Adrenal gland (tissue), 12 donors: ENCODE results near the gene LPP. TPM values are rescaled to one million over a fixed set of nuclear protein-coding genes. Genes with fewer than 3 reads are reported as not detected.

Experiments
- DNase-seq, 7 donors: peaks; one replicate each; pipeline ENCODE4 v3.0.0-alpha.2; 2019 to 2020
- H3K27ac ChIP-seq, 5 donors: fragments of 200-600 bp; sonication (generic) in 4 of 5; 1 replicate in 3 of 5; 2 replicates in 2 of 5; pipeline versions ENCODE4 v1.5.1 to v1.8.0; 2016 to 2020; ENCODE audit warnings: mild to moderate bottlenecking in 1 of 5
- H3K27me3 ChIP-seq: fragments of 200-600 bp; 2 replicates; pipeline ENCODE4 v1.8.0; 2021
- H3K36me3 ChIP-seq, 2 donors: fragments of 200-600 bp; replicated peaks in 1 of 2; 1 replicate in 1 of 2; 2 replicates in 1 of 2; pipeline versions ENCODE4 v1.5.1 to v1.8.0; 2018 to 2022
- H3K4me1 ChIP-seq, 2 donors: fragments of 200-600 bp; replicated peaks in 1 of 2; 1 replicate in 1 of 2; 2 replicates in 1 of 2; pipeline versions ENCODE4 v1.5.1 to v1.8.0; 2018 to 2021
- H3K4me3 ChIP-seq, 4 donors: fragments of 200-600 bp; sonication (generic) in 3 of 4; one replicate each; pipeline ENCODE4 v1.5.1; 2016 to 2018
- H3K9me3 ChIP-seq, 3 donors: fragments of 200-600 bp; sonication (generic) in 1 of 3; replicated peaks in 1 of 3; 1 replicate in 2 of 3; 2 replicates in 1 of 3; pipeline versions ENCODE4 v1.5.1 to v1.8.0; 2016 to 2021
- POLR2A ChIP-seq, 2 donors: fragments of 450-650 bp; IDR thresholded peaks; one replicate each; pipeline ENCODE4 v1.6.1; 2017; ENCODE audit warnings: antibody characterized with exemption in 2 of 2, mild to moderate bottlenecking in 2 of 2, moderate library complexity in 1 of 2
- WGBS, 4 donors: extraction: QIAGEN DNeasy Blood & Tissue Kit in 2 of 4; methylation state at CpG; one replicate each; pipeline versions ENCODE4 v1.1.5 to v1.1.7; 2013 to 2017; 5-methylcytosine and 5-hydroxymethylcytosine counted together
- intact Hi-C, 2 donors: fragments of 100-400 bp; cut with DNase I; formaldehyde crosslinking; loops; one replicate each; pipeline versions ENCODE4 v1.14.1 to v1.15.0; 2022 to 2023
- polyA plus RNA-seq, 3 donors: library from polyadenylated mRNA; stranded (reverse); fragments of 200-250 nt in 2 of 3; fragments of 350-450 nt in 1 of 3; fragmentation: Illumina TruSeq in 1 of 3; extraction: RNeasy Lipid Tissue Mini Kit (QIAGEN cat#74804) in 1 of 3; gene quantifications; one replicate each; pipeline ENCODE4 v1.2.3, GENCODE V29; 2013 to 2014
- total RNA-seq, 9 donors: library from RNA; depleted of rRNA in 4 of 9; stranded (reverse); fragments of >200 nt in 4 of 9; fragments of 120-200 nt in 1 of 9; fragmentation: NEBNext Ultra II Directional in 1 of 9; extraction: Animal tissue kit (Norgen Biotek cat#: 25700) in 1 of 9; gene quantifications; one replicate each; pipeline versions ENCODE4 v1.1.0 to v1.2.4, GENCODE V29; 2013 to 2023
- TF ChIP-seq, protein P1 (sequence below), 6 experiments: fragments of 450-650 bp in 4 of 6; fragments of 200-600 bp in 2 of 6; sonication (generic) in 1 of 6; IDR thresholded peaks; 1 replicate in 5 of 6; 2 replicates in 1 of 6; pipeline versions ENCODE4 v1.5.1 to v1.8.0; 2016 to 2021; ENCODE audit warnings: antibody characterized with exemption in 6 of 6, mild to moderate bottlenecking in 2 of 6, moderate library complexity in 1 of 6
- donor health status: healthy with polysubstance abuse.
- donor health status: Bipolar disorder and iron deficiency.
- donor health status: DM: yes; HTN: yes; CAD: no.
- donor health status: DM: no; HTN: no; CAD: no.
- donor health status: DM: no; HTN: no; CAD: no.
- donor health status: DM: yes; HTN: yes; CAD: no.

LPP gene
- total and polyA plus RNA-seq, 12 donors = 7.0 to 170 (median 101) TPM

DNA sequence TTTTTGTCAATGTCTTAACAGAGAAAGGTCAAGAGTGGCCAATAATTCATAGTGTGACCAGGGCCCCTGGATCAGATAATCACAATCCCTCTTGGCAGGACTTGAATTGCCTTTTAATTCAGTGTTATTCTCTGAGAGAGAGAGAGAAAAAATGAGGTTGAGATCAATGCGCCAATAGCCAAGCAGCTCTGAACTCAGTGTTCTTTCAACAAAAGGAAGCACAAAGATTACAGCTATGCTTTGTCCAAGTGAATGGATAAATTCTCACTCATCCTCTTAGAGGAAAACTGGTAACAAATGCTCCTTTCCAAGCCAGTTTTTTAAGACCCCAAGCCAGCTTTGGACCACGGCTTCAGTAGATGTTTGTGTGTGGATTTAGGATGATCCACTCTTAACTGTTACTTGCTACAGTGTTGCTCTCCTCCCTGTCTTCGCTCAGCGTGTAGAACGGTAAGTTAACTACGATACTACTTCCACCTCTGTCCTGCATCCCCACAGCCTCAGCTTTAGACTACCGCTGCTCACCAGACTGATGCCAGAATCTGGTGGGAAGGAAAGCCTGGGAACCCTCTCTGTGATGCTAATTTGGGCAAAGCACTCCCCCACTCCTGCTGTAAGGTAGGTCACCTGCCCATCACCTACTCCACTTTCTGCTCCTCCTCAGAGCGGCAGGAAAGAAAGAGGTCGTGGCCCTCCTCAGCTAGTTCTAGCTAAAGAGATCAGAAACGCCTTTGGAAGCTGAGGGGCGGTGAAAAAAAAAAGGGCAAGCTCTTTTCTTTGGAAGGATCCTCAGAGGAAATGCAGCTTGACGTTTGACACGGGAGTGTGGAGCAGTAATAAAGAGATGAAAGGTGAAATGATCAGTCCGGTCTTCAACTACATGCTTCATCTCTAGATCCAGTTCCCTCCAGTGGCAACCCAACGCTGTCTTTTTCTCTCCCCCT, 46.8 kb upstream of the LPP start:
- Histone ChIP-seq H3K27ac (no peak overlapping the region), H3K4me3 (no peak overlapping the region), H3K4me1 (no peaks in the 10 kb centered on the region), H3K36me3 (no peaks in the 10 kb centered on the region), H3K27me3 (no peaks in the 10 kb centered on the region), H3K9me3 (no peaks in the 10 kb centered on the region)
- 79 to 83% (median 82%) methylated on average over 15 of the region's 15 CpGs for WGBS, 4 donors
- DNase-seq = no peak
- intact Hi-C loops = no loop called here
- no peak for TF ChIP-seq POLR2A (IDR thresholded peaks at IDR 0.05)
- TF ChIP-seq, protein P1, sequence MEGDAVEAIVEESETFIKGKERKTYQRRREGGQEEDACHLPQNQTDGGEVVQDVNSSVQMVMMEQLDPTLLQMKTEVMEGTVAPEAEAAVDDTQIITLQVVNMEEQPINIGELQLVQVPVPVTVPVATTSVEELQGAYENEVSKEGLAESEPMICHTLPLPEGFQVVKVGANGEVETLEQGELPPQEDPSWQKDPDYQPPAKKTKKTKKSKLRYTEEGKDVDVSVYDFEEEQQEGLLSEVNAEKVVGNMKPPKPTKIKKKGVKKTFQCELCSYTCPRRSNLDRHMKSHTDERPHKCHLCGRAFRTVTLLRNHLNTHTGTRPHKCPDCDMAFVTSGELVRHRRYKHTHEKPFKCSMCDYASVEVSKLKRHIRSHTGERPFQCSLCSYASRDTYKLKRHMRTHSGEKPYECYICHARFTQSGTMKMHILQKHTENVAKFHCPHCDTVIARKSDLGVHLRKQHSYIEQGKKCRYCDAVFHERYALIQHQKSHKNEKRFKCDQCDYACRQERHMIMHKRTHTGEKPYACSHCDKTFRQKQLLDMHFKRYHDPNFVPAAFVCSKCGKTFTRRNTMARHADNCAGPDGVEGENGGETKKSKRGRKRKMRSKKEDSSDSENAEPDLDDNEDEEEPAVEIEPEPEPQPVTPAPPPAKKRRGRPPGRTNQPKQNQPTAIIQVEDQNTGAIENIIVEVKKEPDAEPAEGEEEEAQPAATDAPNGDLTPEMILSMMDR (IDR thresholded peaks at IDR 0.05) = no peak

DNA sequence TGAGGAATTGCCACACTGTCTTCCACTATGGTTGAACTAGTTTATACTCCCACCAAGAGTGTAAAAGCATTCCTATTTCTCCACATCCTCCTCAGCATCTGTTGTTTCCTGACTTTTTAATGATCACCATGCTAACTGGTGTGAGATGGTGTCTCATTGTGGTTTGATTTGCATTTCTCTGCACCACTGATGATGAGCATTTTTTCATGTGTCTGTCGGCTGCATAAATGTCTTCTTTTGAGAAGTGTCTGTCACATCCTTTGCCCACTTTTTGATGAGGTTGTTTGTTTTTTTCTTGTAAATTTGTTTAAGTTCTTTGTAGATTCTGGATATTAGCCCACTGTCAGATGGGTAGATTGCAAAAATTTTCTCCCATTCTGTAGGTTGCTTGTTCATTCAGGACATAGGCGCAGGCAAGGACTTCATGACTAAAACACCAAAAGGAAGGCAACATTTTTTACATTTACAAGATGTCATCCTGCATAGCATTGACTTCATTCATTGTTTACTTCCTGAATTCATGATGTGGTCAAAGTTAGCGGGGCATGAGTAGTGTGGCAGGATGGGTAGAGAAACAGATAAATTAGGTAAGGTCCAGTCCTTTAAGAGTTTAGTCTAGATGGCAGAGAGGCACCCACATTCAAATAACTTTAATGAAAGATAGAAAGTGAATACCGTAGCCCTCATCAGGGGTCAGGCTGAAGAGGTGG, 45.1 kb upstream of the LPP start:
- Histone ChIP-seq H3K4me1 (no peaks in the 10 kb centered on the region), H3K36me3 (no peaks in the 10 kb centered on the region), H3K4me3 (no peak overlapping the region), H3K9me3 (no peaks in the 10 kb centered on the region), H3K27me3 (no peaks in the 10 kb centered on the region), H3K27ac (no peak overlapping the region)
- DNase-seq = no peak
- intact Hi-C loops = no loop called here
- TF ChIP-seq, protein P1 (IDR thresholded peaks at IDR 0.05) = no peak
- no peak for TF ChIP-seq POLR2A (IDR thresholded peaks at IDR 0.05)
- WGBS, 4 donors = 92 to 93% (median 92%) methylated on average over 4 of the region's 4 CpGs

DNA sequence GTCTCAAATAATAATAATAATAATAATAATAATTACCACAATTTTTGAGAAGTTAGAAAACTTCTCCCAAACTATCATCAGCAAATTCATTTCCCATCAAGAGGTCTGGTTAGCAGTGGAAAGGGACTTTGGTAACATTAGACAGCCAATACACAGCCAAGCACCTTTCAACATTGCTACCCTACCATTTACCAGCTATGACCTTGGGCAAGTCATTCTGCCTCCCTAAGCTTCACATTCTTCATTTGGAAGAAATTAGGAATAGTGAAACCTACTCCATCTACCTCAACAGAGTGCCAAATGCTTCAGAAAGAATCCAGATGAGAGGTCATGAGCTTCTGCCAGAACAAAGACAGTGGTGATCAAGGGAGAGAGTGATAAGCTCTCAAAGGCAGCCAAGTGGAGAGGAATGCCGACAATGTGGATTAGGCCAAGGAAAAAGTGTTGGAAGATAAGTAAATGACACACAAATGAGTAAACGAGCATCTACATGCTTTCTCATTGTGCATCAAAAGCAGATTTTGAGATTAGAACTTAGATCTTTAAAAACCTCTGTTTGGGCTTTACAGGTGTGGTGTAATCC, 42.9 kb upstream of the LPP start:
- intact Hi-C loops = no loop called here
- peak in 3 of 7 donors; percentile 20 to 33 (median 22) for DNase-seq
- Histone ChIP-seq H3K27me3 (no peaks in the 10 kb centered on the region), H3K4me3 (no peak overlapping the region), H3K36me3 (no peaks in the 10 kb centered on the region), H3K27ac (no peak overlapping the region), H3K4me1 (no peaks in the 10 kb centered on the region), H3K9me3 (no peaks in the 10 kb centered on the region)
- 33 to 51% (median 49%) methylated on average over 2 of the region's 2 CpGs for WGBS, 4 donors
- TF ChIP-seq, protein P1 (IDR thresholded peaks at IDR 0.05) = no peak
- no peak for TF ChIP-seq POLR2A (IDR thresholded peaks at IDR 0.05)

DNA sequence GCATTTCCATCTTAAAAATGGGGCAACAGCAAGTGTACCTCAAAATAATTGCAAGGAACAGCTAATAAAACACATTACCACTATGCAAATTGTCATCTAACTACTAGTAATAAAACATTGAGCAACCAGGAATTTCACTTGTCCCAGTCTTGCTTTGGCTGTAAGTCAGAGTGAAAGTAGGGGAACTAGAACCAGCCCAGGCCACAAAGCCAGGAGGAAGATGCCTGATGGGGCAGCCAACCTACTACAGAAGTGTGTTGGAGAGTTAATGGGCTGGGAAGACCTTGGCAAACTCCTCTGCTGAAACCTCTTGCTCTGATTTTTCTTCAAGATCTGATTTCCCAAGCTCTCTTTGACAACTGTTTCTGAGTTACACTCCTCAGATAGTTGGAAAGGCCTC, 40.2 kb upstream of the LPP start:
- intact Hi-C loops = no loop called here
- TF ChIP-seq, protein P1 (IDR thresholded peaks at IDR 0.05) = no peak
- no peak for TF ChIP-seq POLR2A (IDR thresholded peaks at IDR 0.05)
- no peaks in the 10 kb centered on the region for H3K4me1 ChIP-seq
- no peak for DNase-seq
- no peaks in the 10 kb centered on the region for H3K36me3 ChIP-seq
- no peaks in the 10 kb centered on the region for H3K9me3 ChIP-seq
- no peak overlapping the region for H3K27ac ChIP-seq
- H3K27me3 ChIP-seq = no peaks in the 10 kb centered on the region
- no peak overlapping the region for H3K4me3 ChIP-seq
